GM19372 (cell line): ENCODE measurements around the gene MLXIP.
"Not testable (repeated sequence)": the region's sequence is repeated elsewhere in the genome, so short reads cannot be mapped to it uniquely, and the experiment has no call there.

ENCODE experiments used
- ATAC-seq: cut with Tn5 transposase; IDR thresholded peaks from one replicate; pipeline ENCODE4 v1.9.1; 2021; ENCODE audit warnings: mild to moderate bottlenecking, low read depth, moderate library complexity; ENCODE audit not compliant: unreplicated experiment

Gene MLXIP, protein sequence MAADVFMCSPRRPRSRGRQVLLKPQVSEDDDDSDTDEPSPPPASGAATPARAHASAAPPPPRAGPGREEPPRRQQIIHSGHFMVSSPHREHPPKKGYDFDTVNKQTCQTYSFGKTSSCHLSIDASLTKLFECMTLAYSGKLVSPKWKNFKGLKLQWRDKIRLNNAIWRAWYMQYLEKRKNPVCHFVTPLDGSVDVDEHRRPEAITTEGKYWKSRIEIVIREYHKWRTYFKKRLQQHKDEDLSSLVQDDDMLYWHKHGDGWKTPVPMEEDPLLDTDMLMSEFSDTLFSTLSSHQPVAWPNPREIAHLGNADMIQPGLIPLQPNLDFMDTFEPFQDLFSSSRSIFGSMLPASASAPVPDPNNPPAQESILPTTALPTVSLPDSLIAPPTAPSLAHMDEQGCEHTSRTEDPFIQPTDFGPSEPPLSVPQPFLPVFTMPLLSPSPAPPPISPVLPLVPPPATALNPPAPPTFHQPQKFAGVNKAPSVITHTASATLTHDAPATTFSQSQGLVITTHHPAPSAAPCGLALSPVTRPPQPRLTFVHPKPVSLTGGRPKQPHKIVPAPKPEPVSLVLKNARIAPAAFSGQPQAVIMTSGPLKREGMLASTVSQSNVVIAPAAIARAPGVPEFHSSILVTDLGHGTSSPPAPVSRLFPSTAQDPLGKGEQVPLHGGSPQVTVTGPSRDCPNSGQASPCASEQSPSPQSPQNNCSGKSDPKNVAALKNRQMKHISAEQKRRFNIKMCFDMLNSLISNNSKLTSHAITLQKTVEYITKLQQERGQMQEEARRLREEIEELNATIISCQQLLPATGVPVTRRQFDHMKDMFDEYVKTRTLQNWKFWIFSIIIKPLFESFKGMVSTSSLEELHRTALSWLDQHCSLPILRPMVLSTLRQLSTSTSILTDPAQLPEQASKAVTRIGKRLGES

DNA sequence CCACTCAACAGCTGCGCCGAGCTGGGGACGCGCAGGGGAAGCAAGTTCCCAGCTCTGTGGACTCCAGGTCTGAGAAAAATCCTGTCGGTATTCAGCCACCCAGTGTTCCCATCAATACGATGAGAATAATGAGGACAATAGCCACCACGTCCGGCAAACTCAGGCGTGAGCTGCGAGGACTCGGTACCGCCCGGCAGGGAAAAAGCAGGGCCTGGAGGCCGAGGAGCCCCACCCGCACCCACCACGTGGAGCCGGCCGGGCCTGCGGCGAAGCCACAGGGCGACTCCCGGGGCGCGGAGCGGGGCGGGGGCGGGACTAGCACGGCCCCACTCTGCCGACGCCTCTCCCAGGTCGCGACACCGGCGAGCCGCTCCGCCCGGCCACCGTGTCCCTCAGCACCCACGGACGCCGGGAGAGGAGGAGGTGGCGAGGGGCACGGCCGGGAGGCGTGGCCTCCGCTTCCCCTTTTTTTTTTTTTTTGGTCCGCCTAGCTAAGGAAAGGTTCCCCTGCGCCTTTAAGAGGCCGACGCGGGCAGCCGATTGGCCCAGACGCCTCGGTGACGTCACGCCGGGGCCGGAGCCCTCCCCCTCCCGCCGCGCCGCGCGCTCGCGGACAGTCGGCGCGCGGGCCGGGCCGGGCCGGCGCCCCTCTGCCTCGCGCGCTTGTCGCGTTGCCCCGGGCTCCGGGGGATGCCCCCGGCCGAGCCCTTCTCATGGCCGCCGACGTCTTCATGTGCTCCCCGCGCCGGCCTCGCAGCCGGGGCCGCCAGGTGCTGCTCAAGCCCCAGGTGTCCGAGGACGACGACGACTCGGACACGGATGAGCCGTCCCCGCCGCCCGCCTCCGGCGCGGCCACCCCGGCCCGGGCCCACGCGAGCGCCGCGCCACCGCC, at the start of gene MLXIP:
Gene MLXIP (plus strand): TSS at position 616 of the 892 bp plus-strand sequence. CDS start 98 bp downstream, at position 714.
- peak; percentile 83 for ATAC-seq

DNA sequence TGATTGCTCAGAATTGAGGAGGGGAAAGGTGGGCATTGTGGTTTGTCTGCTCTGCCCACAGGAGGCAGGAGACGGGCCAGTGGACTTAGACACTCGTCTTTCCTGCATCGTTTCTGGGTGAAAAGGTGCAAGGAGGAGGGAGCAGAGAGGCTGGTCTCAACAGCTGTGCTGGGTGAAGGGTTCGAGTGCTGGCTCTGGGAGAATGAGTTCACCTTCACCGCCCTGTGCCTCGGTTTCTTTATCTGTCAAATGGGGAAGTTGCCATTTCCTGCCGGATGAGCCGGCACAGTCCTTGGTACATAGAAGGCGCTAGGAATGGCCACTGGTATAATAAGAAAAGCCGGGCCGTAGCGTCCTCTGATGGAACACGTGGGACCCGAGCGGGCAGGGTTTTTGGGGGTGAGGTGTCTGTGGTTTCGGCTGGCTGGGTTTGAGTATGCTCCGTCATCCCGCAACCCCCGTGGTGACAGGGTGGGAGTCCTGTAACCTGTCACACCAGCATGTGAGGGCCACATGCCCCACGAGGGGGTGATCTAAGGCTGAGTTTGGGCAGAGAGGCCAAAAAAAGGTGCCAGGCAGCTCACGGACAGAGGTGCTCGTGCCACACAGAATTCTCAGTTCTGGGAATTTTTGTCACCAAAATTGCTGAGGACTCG, 49.5 kb upstream of the MLXIP start:
- no peak for ATAC-seq

DNA sequence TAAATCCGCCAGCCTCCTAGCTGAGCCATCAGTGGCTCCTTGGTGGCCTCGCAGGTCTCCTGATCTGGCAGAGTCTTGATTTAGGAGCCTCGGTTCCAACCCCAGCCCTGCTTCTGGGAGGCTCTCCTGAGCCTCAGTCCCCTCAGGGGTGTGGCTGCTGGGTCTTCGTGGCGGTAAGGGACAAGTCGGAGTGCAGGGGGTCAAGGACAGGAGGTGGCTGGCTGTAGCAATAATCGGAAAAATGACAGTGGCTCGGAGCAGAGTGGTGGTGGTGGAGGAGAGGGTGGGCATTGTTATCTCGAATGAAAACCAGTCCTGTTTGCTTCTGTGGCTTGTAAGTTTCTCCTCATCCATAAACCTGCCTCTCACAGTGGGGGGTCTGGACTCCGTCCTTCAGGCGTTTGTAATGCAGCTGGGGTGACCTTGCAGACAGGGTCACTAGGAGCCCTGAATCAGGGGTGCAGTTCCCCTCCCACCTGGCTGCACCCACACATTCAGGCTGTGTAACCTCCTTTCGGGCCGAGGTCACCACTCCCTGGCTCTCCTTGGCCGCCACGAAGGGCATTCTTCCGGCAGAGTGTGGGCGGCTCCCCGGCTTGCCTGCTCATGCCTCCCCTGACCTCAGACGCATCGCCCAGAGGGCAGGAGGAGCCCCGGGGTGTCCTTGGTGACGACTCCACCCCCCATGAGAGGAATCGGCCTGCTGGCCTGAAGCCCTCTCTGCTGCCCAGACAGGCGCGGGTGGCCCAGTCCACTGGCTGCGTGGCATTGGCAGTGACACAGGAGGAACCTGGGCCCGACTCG, 48.7 kb upstream of the MLXIP start:
- no peak for ATAC-seq

DNA sequence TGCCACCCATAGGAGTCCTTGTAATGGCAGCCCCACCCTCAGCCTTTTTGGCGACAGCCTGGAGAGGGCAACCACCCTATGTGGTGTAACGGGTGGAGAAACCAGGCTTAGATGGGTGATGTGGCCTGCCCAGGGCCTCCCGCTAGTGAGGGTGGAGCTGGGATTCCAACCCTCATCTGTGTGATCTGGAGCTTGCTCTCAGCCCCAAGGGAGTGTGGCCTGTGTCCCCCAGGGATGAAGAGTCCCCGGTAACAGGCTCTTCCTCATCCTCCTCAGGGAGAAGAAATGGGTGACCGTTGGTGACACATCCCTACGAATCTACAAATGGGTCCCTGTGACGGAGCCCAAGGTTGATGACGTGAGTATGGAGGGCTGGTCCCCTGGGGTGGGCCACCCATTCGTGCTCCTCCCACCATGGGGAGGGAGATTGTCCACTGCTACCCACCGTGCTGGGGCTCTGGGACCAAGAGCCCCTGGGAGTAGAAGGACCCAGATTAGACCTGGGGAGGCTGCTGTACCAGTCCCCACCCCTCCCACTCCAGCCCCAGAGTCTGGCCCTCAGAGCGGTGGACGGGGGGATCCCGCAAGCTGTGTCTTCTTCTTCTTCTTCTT, 48.0 kb upstream of the MLXIP start:
- ATAC-seq = no peak

- no peak for ATAC-seq
These were observed 47.0 kb upstream of the MLXIP start for GRCh38 chr12:122031342-122032216.

- ATAC-seq = no peak
These were observed 46.0 kb upstream of the MLXIP start for GRCh38 chr12:122032580-122032979.

DNA sequence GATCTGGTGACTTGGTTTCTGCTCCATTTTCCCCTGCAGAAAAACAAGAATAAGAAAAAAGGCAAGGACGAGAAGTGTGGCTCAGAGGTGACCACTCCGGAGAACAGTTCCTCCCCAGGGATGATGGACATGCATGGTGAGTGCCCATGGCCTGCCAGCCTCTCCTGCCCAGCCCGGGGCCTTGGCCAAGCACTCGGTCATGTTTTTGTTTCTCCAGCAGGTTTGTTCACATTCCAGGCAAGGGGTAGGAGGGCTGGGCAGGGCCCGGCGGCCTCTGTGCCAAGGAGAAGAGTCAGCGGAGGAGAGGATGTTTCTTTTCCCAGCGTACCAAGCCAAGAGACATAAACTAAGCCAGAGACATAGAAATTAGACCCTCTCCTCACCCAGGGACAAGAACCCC, 43.3 kb upstream of the MLXIP start:
- ATAC-seq = no peak

GRCh38 chr12:122036153-122036552, 42.4 kb upstream of the MLXIP start:
- no peak for ATAC-seq

- no peak for ATAC-seq
These were observed 37.8 kb upstream of the MLXIP start for GRCh38 chr12:122040579-122041386.

- not testable (repeated sequence) for ATAC-seq
These were observed 37.1 kb upstream of the MLXIP start for GRCh38 chr12:122041458-122041857.

DNA sequence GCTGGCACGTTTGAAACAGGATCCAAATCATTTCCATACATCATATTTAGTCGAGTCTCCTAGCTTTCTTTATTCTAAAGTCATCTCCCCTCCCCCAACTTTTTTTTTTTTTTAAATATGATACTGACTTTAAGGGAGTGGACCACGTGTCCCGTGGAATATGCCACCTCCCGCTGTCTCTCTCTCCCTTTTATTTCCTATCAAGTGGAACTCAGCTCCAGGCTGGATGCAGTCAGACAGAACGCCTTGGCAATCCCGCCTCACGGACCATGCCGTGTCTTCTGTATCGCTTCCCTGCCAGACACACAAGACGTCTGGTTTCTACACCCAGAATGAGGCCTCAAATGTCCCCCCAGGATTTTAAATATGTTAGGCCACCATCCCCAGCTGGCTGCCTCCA, 35.6 kb upstream of the MLXIP start:
- no peak for ATAC-seq

DNA sequence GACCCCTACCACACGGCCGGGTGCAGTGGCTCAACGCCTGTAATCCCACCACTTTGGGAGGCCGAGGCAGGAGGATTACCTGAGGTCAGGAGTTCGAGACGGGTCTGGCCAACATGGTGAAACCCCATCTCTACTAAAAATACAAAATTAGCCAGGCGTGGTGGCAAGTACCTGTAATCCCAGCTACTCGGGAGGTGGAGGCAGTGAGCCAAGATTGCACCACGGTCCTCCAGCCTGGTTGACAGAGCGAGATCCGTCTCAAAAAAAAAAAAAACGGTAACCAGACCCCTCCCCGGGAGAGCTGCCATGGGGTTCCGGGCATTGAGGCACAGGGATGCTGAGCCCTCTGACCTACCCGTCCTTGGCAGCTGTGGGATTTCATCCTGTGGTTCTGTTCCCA, 35.1 kb upstream of the MLXIP start:
- ATAC-seq = no peak

GRCh38 chr12:122045262-122045661, 33.3 kb upstream of the MLXIP start:
- no peak for ATAC-seq

DNA sequence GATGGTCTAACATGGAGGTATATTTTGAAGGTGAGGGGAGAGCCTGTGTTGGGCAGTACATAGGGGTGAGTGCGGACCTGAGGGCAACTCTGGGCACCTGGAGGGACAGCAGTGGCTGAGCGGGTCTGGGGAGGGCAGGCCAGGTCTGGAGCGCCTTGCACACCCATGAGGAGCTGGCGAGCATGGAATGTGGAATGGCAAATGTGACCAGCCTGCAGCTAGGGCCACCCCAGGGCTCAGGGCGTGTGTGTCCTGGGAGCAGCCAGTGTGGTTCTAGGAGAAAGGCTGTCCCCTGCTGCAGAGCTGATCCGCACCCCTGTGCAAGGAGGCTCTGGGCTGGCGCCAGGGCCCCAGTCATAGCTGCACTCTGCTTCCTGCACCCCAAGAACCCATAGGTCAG, 32.4 kb upstream of the MLXIP start:
- ATAC-seq = no peak

DNA sequence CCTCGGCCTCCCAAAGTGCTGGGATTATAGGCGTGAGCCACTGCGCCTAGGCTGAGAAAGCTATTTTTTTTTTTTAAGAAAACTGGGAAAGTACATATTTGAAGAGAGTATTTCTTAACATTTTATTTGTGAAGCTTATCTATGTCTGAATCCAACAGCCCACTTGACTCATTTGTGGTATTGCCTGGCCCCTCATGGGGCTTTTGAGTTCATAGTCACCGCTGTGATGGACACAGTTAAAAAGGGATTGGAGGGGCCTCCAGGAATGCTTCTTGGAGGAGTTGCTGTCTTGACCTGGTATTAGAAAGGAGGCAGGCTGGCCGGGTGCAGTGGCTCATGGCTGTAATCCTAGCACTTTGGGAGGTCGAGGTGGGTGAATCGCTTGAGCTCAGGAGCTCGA, 30.4 kb upstream of the MLXIP start:
- ATAC-seq = no peak

GRCh38 chr12:122049827-122050226, 28.7 kb upstream of the MLXIP start:
- ATAC-seq = no peak

DNA sequence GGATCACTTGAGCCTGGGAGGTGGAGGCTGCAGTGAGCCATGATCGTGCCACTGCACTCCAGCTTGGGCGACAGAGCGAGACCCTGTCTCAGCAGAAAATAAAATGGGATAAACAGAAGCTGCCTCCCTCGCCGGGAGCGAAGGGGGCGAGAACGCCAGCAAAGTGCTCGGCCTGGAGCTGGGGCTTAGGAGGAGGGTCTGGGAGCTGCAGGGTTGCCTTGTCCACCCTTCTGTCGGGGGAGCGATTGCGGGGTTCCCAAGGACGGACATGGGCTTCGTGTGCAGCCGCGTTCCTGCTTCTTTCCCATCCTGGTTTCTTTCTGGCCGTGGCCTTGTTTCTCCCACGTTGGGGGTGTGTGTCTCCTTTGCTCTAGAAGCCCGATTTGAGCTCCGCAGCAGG, 27.9 kb upstream of the MLXIP start:
- no peak for ATAC-seq
